ENCODE measurements around the gene CLASP1. TPM values are rescaled to one million over a fixed set of nuclear protein-coding genes. Genes with fewer than 3 reads are reported as not detected.

The CLASP1 gene
- total and polyA plus RNA-seq, 2 donors: 11.6 to 18.4 TPM

DNA sequence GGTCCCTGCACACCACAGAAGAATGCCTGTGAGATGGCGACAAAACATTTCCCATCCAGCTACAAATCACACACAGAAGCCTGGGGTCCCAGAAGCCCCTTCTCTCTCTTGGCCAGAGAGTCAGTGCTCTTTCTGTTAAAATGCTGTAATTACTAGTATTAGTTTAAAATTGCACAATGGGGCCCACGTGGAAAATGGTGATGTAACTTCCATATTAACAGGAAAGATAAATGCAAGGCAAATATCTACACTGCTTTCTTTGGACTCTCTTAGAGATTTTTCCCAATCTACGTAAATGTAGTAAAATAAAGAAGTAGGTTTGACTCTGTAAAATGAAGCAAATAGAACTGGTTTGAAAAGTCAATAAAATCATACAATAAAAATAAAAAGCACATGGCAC lies 250.4 kb downstream of the CLASP1 start:
- Histone ChIP-seq H3K36me3 (ENCODE audit: control insufficient read depth in 2 of 2, insufficient read depth in 2 of 2, low read length in 1 of 2) (peaks cover 19 to 45% of the 10 kb centered on the region in 2 donors), H3K27ac (ENCODE audit: low read depth in 1 of 2, low read length in 1 of 2) (no peak overlapping the region), H3K9me3 (ENCODE audit: control insufficient read depth in 2 of 2, insufficient read depth in 1 of 2, low read length in 1 of 2) (no peaks in the 10 kb centered on the region), H3K4me3 (ENCODE audit: low read length in 2 of 2) (no peak overlapping the region), H3K4me1 (ENCODE audit: control insufficient read depth in 2 of 2, insufficient read depth in 2 of 2, low read length in 2 of 2) (no peaks in the 10 kb centered on the region), H3K27me3 (ENCODE audit: control insufficient read depth in 2 of 2, insufficient read depth in 1 of 2, low read length in 1 of 2) (no peaks in the 10 kb centered on the region)
- no peak for DNase-seq (ENCODE audit: low read depth in 6 of 9, low spot score in 9 of 9)
- 97% methylated on average over 3 of the region's 3 CpGs for WGBS

DNA sequence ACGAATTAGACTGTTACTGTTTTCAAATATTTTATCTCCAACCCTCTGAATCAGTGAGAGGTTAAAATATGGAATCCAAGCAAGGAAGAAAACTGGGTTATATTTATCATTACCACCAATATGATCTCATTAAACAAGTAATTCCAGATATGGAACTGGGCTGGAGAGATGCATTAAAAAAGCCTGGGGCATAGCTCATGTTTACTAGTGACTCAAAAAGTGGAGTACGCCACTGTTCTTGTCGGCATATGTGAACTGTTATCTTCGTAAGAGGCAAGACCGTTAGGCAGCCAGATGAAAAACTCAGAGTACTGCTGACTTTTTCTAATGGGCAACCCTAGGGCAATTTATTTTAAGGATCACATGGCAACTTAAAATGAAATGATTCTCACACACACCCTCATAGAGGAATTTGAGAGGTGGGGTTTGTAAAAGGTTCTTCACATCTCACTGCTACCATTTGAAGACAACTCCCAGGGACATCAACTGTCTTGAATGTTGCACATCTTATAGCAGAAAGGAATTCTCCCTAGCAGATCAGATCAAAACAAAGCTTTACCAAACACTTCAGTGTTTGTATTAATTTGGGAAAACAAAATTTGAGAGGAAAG lies 259.1 kb downstream of the CLASP1 start:
- no peak overlapping the region for H3K27ac ChIP-seq (ENCODE audit: low read depth in 1 of 2, low read length in 1 of 2)
- H3K4me3 ChIP-seq (ENCODE audit: low read length in 2 of 2): no peak overlapping the region
- H3K27me3 ChIP-seq (ENCODE audit: control insufficient read depth in 2 of 2, insufficient read depth in 1 of 2, low read length in 1 of 2): no peaks in the 10 kb centered on the region
- no peaks in the 10 kb centered on the region for H3K9me3 ChIP-seq (ENCODE audit: control insufficient read depth in 2 of 2, insufficient read depth in 1 of 2, low read length in 1 of 2)
- no peak for DNase-seq (ENCODE audit: low read depth in 6 of 9, low spot score in 9 of 9)
- no peaks in the 10 kb centered on the region for H3K4me1 ChIP-seq (ENCODE audit: control insufficient read depth in 2 of 2, insufficient read depth in 2 of 2, low read length in 2 of 2)
- 98% methylated on average over 5 of the region's 5 CpGs for WGBS
- H3K36me3 ChIP-seq (ENCODE audit: control insufficient read depth in 2 of 2, insufficient read depth in 2 of 2, low read length in 1 of 2): peaks cover 21 to 35% of the 10 kb centered on the region in 2 donors

DNA sequence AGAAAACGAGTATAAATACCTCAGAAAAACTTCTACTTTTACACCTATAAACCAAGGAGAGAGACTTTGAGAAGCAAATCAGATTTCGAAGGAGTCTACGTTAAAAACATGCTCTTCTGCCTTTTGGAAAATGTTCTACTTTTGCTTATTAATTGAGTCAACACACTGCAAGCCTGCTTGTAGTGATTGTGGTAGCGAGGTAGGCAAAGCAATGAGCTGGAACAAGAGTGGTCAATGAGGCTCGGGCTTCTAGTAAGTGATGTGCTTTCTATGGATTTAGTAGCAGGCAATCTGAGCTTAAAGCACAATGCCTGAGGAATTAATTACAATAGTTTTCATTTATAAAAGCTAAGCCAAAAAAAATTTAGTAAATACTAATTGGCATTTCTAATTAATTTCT lies 260.9 kb downstream of the CLASP1 start:
- Histone ChIP-seq H3K4me3 (ENCODE audit: low read length in 2 of 2) (no peak overlapping the region), H3K4me1 (ENCODE audit: control insufficient read depth in 2 of 2, insufficient read depth in 2 of 2, low read length in 2 of 2) (no peaks in the 10 kb centered on the region), H3K9me3 (ENCODE audit: control insufficient read depth in 2 of 2, insufficient read depth in 1 of 2, low read length in 1 of 2) (no peaks in the 10 kb centered on the region), H3K36me3 (ENCODE audit: control insufficient read depth in 2 of 2, insufficient read depth in 2 of 2, low read length in 1 of 2) (peaks cover 17 to 38% of the 10 kb centered on the region in 2 donors), H3K27ac (ENCODE audit: low read depth in 1 of 2, low read length in 1 of 2) (no peak overlapping the region), H3K27me3 (ENCODE audit: control insufficient read depth in 2 of 2, insufficient read depth in 1 of 2, low read length in 1 of 2) (no peaks in the 10 kb centered on the region)
- WGBS: 97% methylated on average over 5 of the region's 5 CpGs
- no peak for DNase-seq (ENCODE audit: low read depth in 6 of 9, low spot score in 9 of 9)

DNA sequence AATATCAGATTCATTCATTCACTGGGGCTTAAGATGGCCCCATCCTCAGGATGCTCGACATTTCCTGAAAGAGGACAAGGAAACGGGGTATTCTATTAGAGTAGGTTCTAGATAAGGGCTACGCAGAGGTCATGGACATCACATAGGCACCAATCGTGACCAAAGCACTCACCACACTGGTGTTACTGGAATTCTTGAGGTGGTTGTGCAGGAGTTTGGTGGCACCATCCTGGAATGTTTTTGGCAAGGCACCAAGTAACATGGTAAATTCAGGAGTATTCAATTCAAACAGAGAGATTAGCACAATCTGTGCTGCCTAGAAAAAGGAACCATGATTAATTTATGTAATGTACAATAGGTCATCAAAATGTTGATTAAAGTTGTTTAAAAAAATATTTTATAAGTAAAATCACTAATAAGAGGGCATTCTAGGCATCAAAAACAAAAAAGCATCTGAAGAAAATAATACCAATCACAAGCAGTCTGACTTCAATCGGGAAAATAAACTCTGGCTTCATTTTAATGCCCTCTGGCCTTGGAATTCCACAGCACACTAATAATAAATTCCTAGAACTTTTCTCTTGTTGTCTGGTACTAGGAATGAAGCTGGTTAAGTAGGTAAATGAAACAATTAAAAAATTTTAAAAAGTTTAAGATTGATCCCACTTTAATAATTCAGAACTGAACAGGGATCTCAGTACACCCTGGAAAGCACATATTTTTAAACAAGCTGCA lies 261.5 kb downstream of the CLASP1 start:
- 99% methylated on average over 5 of the region's 5 CpGs for WGBS
- Histone ChIP-seq H3K27me3 (ENCODE audit: control insufficient read depth in 2 of 2, insufficient read depth in 1 of 2, low read length in 1 of 2) (no peaks in the 10 kb centered on the region), H3K4me3 (ENCODE audit: low read length in 2 of 2) (no peak overlapping the region), H3K27ac (ENCODE audit: low read depth in 1 of 2, low read length in 1 of 2) (no peak overlapping the region), H3K36me3 (ENCODE audit: control insufficient read depth in 2 of 2, insufficient read depth in 2 of 2, low read length in 1 of 2) (peaks cover 23 to 44% of the 10 kb centered on the region in 2 donors), H3K9me3 (ENCODE audit: control insufficient read depth in 2 of 2, insufficient read depth in 1 of 2, low read length in 1 of 2) (no peaks in the 10 kb centered on the region), H3K4me1 (ENCODE audit: control insufficient read depth in 2 of 2, insufficient read depth in 2 of 2, low read length in 2 of 2) (no peaks in the 10 kb centered on the region)
- no peak for DNase-seq (ENCODE audit: low read depth in 6 of 9, low spot score in 9 of 9)

DNA sequence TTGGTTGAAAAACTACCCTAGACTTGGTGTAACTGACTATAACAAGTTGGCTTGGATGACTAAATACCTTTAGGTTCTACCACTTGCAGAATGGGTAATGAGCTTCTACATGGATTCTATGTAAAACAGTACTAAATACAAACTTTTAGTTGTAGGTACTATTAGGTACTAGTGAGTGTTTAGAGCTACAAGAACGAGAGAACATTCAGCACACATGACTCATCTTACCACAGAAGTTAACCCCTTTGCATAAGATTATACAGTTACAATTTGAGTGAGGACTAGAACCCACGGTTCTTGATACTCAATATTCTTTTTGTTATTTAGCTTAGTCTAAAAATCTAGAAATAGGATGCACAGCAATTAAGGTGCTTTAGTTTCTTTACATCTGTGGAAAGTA lies 262.6 kb downstream of the CLASP1 start:
- Histone ChIP-seq H3K36me3 (ENCODE audit: control insufficient read depth in 2 of 2, insufficient read depth in 2 of 2, low read length in 1 of 2) (peaks cover 25 to 53% of the 10 kb centered on the region in 2 donors), H3K4me1 (ENCODE audit: control insufficient read depth in 2 of 2, insufficient read depth in 2 of 2, low read length in 2 of 2) (no peaks in the 10 kb centered on the region), H3K27me3 (ENCODE audit: control insufficient read depth in 2 of 2, insufficient read depth in 1 of 2, low read length in 1 of 2) (no peaks in the 10 kb centered on the region), H3K4me3 (ENCODE audit: low read length in 2 of 2) (no peak overlapping the region), H3K9me3 (ENCODE audit: control insufficient read depth in 2 of 2, insufficient read depth in 1 of 2, low read length in 1 of 2) (no peaks in the 10 kb centered on the region), H3K27ac (ENCODE audit: low read depth in 1 of 2, low read length in 1 of 2) (no peak overlapping the region)
- DNase-seq (ENCODE audit: low read depth in 6 of 9, low spot score in 9 of 9): no peak
- 95% methylated on average over 2 of the region's 2 CpGs for WGBS

DNA sequence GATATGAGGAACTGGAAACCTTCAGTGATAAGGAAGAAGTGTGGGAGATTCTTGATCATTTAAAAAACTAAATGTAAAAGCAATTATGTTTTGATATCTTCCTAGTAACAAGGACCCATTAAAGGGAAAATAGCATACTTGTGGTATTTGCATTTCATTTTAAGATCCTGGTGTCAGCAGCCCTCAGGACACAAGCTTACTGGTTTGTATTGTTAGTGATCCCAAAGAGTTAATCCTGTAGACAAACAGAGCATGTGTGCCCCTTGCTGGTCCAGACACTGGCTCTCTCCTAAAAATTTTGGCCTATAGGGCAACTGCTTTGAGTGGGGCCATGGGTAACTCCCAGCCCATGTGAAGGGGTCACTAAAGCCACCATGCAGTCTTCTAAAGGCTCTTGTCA lies 263.2 kb downstream of the CLASP1 start:
- Histone ChIP-seq H3K27me3 (ENCODE audit: control insufficient read depth in 2 of 2, insufficient read depth in 1 of 2, low read length in 1 of 2) (no peaks in the 10 kb centered on the region), H3K27ac (ENCODE audit: low read depth in 1 of 2, low read length in 1 of 2) (no peak overlapping the region), H3K36me3 (ENCODE audit: control insufficient read depth in 2 of 2, insufficient read depth in 2 of 2, low read length in 1 of 2) (peaks cover 31 to 58% of the 10 kb centered on the region in 2 donors), H3K4me1 (ENCODE audit: control insufficient read depth in 2 of 2, insufficient read depth in 2 of 2, low read length in 2 of 2) (no peaks in the 10 kb centered on the region), H3K9me3 (ENCODE audit: control insufficient read depth in 2 of 2, insufficient read depth in 1 of 2, low read length in 1 of 2) (no peaks in the 10 kb centered on the region), H3K4me3 (ENCODE audit: low read length in 2 of 2) (no peak overlapping the region)
- no peak for DNase-seq (ENCODE audit: low read depth in 6 of 9, low spot score in 9 of 9)

GRCh38 chr2:121382744-121383143 lies 266.5 kb downstream of the CLASP1 start:
- 98% methylated on average over 4 of the region's 4 CpGs for WGBS
- Histone ChIP-seq H3K36me3 (ENCODE audit: control insufficient read depth in 2 of 2, insufficient read depth in 2 of 2, low read length in 1 of 2) (peaks cover 33 to 63% of the 10 kb centered on the region in 2 donors), H3K27me3 (ENCODE audit: control insufficient read depth in 2 of 2, insufficient read depth in 1 of 2, low read length in 1 of 2) (no peaks in the 10 kb centered on the region), H3K4me3 (ENCODE audit: low read length in 2 of 2) (no peak overlapping the region), H3K4me1 (ENCODE audit: control insufficient read depth in 2 of 2, insufficient read depth in 2 of 2, low read length in 2 of 2) (no peaks in the 10 kb centered on the region), H3K9me3 (ENCODE audit: control insufficient read depth in 2 of 2, insufficient read depth in 1 of 2, low read length in 1 of 2) (no peaks in the 10 kb centered on the region), H3K27ac (ENCODE audit: low read depth in 1 of 2, low read length in 1 of 2) (no peak overlapping the region)
- DNase-seq (ENCODE audit: low read depth in 6 of 9, low spot score in 9 of 9): no peak

GRCh38 chr2:121377646-121378045 lies 271.6 kb downstream of the CLASP1 start:
- Histone ChIP-seq H3K9me3 (ENCODE audit: control insufficient read depth in 2 of 2, insufficient read depth in 1 of 2, low read length in 1 of 2) (no peaks in the 10 kb centered on the region), H3K4me1 (ENCODE audit: control insufficient read depth in 2 of 2, insufficient read depth in 2 of 2, low read length in 2 of 2) (no peaks in the 10 kb centered on the region), H3K27ac (ENCODE audit: low read depth in 1 of 2, low read length in 1 of 2) (no peak overlapping the region), H3K36me3 (ENCODE audit: control insufficient read depth in 2 of 2, insufficient read depth in 2 of 2, low read length in 1 of 2) (peaks cover 32 to 54% of the 10 kb centered on the region in 2 donors), H3K4me3 (ENCODE audit: low read length in 2 of 2) (no peak overlapping the region), H3K27me3 (ENCODE audit: control insufficient read depth in 2 of 2, insufficient read depth in 1 of 2, low read length in 1 of 2) (no peaks in the 10 kb centered on the region)
- DNase-seq (ENCODE audit: low read depth in 6 of 9, low spot score in 9 of 9): no peak
- WGBS: 78% methylated on average over 5 of the region's 5 CpGs

DNA sequence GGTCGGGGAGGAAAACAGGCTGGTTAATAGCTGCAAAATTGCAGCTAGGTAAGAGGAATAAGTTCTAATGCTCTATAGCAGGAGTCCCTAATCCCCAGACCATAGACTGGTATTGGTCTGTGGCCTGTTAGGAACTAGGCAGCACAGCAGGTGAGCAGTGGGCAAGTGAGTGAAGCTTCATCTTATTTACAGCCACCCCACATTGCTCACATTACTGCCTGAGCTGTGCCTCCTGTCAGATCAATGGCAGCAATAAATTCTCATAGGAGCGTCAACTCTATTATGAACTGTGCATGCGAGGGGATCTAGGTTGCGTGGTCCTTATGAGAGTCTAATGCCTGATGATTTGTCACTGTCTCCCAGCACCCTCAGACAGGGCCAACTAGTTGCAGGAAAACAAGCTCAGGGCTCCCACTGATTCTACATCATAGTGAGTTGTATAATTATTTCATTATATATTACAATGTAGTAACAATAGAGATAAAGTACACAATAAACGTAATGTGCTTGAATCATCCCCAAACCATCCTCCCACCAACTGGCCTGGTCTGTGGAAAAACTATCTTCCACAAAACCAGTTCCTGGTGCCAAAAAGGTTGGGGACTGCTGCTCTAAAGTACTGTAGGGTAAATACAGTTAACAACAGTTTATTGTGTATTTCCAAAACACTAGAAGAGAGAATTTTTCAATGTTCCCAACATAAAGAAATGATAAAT lies 272.6 kb downstream of the CLASP1 start:
- H3K27me3 ChIP-seq (ENCODE audit: control insufficient read depth in 2 of 2, insufficient read depth in 1 of 2, low read length in 1 of 2): no peaks in the 10 kb centered on the region
- no peak overlapping the region for H3K27ac ChIP-seq (ENCODE audit: low read depth in 1 of 2, low read length in 1 of 2)
- peaks cover 27 to 44% of the 10 kb centered on the region in 2 donors for H3K36me3 ChIP-seq (ENCODE audit: control insufficient read depth in 2 of 2, insufficient read depth in 2 of 2, low read length in 1 of 2)
- no peaks in the 10 kb centered on the region for H3K9me3 ChIP-seq (ENCODE audit: control insufficient read depth in 2 of 2, insufficient read depth in 1 of 2, low read length in 1 of 2)
- H3K4me1 ChIP-seq (ENCODE audit: control insufficient read depth in 2 of 2, insufficient read depth in 2 of 2, low read length in 2 of 2): no peaks in the 10 kb centered on the region
- over 99% methylated on average over 5 of the region's 5 CpGs for WGBS
- no peak overlapping the region for H3K4me3 ChIP-seq (ENCODE audit: low read length in 2 of 2)
- DNase-seq (ENCODE audit: low read depth in 6 of 9, low spot score in 9 of 9): no peak

Measured in thymus (tissue), 11 donors.